DMS53 (cell line): Measurements from ENCODE around the gene CD300E.
A peak's percentile ranks its signal among the peaks of the same experiment; 100 is the strongest.
"Not testable (repeated sequence)": the region's sequence is repeated elsewhere in the genome, so short reads cannot be mapped to it uniquely, and the experiment has no call there.

Source experiments
- DNase-seq: peaks from one replicate; lab custom pipeline; 2025; lab: John Stamatoyannopoulos, UW

Gene CD300E, protein sequence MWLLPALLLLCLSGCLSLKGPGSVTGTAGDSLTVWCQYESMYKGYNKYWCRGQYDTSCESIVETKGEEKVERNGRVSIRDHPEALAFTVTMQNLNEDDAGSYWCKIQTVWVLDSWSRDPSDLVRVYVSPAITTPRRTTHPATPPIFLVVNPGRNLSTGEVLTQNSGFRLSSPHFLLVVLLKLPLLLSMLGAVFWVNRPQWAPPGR

GRCh38 chr17:74623693-74624093 lies at the start of gene CD300E:
Gene CD300E, minus strand, starts transcription at chr17:74623738. Its CDS starts 117 bp downstream, at chr17:74623621.
- DNase-seq = no peak

GRCh38 chr17:74671031-74671771 lies 47.7 kb upstream of the CD300E start:
- peak; percentile 82 for DNase-seq

DNA sequence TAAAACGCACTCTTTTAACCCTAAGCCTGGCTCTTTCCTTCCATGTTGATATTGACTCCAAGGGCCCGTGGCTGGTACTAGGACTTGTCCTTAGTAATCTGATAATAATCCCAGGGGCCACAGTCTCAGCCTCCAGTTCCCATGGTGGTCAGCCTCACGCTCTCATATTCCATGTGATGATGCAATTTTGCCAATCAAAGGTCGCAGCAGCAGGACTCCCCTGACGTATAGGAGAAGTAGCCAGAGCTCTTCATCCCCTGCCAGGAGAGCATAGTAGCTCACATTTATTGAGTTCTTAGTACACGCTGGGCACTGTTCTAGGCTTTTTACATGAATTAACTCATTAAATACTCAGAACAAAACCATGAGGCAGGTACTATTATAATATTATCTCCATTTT lies 46.8 kb upstream of the CD300E start:
- no peak for DNase-seq

DNA sequence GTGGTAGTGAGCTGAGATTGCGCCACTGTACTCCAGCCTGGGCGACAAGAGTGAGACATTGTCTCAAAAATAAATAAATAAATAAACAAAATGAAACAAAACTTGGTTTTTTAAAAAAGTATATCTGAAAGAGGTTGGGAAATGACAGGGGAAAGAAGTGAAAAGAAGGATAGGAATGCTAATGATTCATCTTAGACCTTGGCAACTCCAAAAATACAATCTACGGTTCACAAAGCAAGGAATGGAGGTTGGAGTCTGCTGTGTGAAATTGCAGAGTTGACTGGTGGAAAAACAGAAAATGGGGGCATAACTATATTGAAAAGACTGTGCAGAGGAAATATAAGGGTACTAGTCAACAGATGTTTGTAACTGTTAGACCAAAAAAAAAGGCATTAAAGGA lies 40.0 kb upstream of the CD300E start:
- DNase-seq = no peak

DNA sequence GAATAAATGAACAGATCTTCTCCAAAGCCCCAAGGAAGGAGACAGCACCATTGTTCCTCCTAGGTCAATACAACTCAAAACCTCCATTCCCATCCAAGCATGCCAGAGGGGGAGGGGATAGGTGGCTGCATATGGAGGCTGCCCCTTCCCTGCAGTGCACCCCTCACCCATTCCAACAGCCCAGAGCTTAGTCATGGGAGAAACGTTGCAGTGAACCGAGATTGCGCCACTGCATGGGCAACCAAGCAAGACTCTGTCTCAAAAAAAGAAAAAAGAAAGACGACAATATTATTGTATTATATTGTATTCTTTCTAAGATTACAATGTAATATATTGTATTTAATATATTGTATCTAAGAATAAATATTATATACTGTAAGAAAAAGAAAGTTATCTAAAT lies 36.4 kb upstream of the CD300E start:
- no peak for DNase-seq

- DNase-seq = no peak
Observed at GRCh38 chr17:74658620-74659019, 35.1 kb upstream of the CD300E start.

DNA sequence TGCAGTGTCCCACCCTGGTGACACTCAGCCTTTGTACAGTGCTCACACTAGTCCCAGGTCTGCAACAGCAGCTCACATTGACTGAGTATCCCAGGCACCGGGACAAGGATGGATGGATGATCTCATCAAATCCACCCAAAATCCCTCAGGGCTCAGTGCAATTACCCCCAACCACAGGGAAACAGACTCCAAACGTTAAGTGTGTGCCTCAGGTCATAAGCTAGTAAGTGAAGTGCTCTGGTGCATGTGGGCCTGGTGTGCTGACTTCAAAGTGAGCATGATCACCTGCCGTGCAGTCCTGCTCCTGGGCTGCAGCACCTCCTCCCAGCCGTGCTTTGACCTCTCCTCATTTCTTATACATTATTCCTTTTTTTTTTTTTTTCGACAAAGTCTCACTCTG lies 31.2 kb upstream of the CD300E start:
- no peak for DNase-seq

DNA sequence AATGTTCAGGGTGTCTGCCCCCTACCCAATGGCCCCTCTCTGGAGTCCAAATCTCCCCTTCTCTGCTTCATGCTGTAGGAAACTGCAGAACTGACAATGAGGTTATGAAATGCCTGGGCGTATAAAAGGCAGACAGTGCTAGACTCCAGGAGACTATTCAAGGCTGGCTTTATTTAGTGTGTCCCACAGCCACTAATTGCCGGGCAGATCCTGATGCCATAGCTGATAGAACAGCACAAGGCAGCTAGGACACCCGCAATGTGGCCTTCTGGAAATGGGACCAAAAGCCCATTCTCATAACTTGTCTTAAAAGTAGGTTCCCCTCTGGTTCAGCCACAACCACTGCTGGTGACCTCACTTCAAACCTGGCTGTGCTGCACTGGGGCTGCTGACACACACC lies 28.5 kb upstream of the CD300E start:
- no peak for DNase-seq

DNA sequence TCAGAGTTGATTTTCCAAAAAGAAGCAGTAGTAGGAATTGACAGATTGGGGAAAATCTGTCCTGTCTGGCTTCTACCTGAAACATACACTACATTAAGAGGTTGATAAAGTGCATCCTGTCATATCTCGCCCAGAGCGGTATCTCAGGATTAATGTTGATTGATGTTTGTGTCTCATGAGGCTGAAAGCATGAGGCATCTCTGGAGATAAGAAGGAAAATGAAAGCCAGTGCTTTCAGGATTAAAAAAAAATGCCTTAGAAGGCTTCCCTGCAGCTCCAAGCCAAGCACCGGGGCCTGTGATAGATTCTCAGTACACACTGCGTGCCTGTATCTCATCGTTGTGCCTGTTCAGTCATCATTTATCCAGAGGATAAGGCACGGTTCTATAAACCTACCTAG lies 26.4 kb upstream of the CD300E start:
- no peak for DNase-seq

DNA sequence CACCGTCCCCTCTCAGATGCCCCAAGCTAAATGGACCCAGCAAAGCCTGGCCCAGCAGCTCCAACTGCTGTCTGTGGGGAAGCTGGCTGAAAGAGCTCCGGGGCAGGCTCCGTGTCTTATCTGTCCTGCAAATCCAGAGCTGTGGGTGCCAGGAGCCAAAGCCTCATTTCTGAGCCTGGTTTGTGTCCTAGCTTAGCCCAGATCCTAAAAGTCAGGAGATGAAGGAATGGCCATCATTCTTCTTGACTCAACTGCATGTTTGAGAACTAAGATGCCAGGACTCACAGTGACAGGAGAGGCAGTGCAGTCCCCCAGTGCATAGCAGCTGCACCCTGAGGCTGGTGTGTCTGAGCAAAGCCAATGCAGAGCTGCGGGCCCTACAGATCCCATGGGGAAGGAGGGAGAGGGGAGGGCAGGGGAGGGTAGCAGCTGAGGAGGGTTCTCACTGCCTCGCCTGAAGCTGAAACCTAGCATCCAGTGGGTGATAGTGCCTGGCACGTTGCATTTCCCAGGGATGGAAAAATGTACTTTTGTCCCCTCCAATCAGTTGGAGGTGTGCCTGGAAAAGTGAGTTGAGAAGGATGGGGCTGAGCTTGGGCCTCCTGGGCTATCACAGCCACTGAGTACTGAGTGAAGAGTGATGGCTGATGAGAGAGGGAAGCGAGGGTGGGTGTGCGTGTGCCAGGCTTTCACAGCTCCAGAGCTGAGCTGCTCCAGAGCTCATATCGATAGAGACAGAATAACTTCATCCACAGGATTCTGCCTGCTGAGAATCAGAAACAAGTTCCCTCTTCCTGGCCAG lies 24.5 kb upstream of the CD300E start:
- DNase-seq = no peak

- peak; percentile 77 for DNase-seq
Observed at GRCh38 chr17:74646231-74646630, 22.7 kb upstream of the CD300E start.

DNA sequence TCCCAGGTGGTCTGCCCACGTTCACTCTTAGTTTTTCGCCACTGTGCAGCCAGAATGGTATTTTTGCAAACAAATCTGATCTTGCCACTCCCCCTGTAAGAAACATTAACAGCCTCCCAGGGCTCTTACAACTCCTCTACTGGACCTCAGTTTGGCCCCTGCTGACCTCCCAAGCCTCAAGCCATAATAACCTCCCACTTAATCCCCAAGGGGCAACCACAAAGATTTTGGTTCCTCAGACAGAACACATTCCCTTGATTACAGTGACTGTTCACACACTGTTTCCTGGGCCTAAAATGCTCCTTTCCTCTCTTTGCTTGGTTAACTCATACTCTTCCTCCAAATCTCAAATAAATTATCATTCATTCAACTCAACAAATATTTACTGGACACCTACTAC lies 21.5 kb upstream of the CD300E start:
- DNase-seq = no peak

GRCh38 chr17:74644419-74644818 lies 20.9 kb upstream of the CD300E start:
- DNase-seq = no peak

- no peak for DNase-seq
Observed at GRCh38 chr17:74643826-74644225, 20.3 kb upstream of the CD300E start.

DNA sequence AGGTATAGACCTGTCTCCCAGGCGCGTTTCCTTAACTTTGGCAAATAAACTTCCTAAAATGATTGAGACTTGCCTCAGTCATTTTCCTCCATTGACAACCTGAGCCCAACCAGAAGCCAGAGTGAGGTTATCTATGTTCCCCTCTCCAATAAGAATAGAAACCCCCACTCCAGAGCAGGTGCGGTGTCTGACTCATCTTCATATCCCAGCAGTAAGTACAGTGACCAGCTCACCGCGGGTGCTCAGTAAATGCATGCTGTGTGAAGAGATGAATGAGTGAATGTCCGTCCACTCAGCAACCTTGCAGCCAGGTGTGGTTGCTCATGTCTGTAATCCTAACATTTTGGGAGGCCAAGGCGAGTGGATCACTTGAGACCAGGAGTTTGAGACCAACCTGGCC lies 19.5 kb upstream of the CD300E start:
- DNase-seq = peak; percentile 40

DNA sequence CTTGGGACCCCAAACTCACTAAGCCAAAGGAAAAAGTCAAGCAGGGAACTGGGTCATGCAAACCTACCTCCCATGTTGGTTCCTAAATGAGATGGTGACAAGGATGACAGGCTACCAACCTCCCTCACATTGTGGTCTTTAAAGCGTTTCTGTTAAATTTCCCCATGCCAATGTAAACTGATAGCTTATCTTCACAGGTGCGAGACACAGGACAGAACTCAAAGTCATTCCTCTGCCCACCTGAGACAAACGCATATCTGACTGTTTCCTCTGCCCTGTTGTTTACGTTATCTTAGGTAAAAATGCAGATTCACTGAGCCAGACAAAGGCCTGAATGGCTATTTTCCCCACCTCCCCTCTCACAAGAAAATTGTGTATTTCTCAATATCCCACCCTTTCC lies 19.0 kb upstream of the CD300E start:
- DNase-seq = no peak

GRCh38 chr17:74641958-74642298 lies 18.4 kb upstream of the CD300E start:
- DNase-seq = no peak

GRCh38 chr17:74641224-74641957 lies 17.9 kb upstream of the CD300E start:
- no peak for DNase-seq

DNA sequence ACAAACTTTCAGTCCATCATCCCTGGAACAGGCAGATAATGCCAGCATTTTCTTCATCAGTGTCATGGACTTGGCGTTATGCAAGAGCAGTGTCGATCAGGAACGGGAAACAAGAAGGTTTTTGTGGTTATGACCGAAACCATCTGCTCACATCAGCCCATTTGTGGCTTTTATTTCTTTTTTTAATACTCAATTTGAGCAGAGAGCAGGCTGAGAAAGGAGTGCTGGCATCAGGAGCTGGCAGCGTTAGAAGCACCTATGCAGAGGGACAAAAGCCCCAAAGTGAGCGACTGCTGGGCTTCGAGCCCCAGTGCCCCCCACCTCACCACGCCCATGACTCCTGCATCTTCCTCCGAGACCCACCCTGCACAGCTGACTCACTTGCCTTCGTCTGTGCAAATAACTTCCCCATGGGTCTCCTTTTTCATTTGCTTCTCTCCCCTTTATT lies 16.2 kb upstream of the CD300E start:
- DNase-seq = no peak

DNA sequence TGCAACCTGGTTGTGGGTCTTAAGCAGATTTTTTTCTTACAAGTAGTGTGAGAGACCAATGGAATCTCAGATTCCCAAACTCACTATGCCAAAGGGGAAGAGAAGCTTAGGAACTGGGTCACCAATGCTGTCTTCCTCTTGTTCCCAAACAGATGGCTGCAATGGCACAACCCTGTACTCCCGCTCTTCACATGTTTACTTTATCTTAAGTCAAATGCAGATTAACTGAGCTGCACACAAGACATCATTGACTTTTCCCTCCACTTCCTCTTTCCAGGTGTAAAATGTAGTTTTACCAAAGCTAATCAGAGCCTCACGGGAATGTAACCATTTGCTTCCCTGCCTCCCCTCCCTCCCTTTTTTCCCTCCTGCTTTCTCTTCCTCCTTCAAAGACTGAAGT lies 14.4 kb upstream of the CD300E start:
- DNase-seq = no peak

DNA sequence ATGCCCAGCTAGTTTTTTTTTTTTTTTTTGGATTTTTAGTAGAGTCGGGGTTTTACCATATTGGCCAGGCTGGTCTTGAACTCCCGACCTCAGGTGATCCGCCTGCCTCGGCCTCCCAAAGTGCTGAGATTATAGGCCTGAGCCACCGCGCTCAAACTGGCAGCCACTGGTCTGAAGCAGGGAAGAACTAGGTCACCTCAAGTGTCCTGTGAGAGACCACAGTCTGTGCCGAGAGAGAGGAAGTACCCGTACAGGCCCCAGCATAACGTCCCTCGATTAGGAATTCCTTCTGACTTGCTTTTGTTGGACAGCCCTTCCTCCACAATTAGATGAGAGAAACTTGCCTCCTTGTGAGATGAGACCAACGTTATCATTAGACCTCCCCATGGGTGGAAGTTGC lies 13.7 kb upstream of the CD300E start:
- no peak for DNase-seq

DNA sequence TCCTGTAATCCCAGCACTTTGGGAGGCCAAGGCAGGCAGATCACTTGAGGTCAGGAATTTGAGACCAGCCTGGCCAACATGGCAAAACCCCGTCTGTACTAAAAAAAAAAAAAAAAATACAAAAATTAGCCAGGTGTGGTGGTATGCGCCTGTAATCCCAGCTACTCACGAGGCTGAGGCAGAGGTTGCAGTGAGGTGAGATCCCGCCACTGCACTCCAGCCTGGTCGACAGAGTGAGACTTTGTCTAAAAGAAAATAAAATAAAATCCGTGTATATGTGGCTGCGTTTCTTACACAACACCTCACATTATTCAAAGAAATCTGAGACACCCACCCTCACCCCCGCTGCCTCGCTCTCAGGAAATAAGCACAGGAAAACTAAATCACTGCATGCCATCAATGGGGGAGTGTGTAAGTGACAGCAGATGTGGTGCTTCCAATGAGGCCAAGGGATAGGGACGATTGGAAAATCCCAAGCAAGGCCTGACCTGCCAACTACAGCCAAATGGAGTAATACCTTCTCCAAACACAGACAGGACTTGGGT lies 13.1 kb upstream of the CD300E start:
- not testable (repeated sequence) for DNase-seq
